ENCODE data around the gene SUMF1.

SUMF1 gene

DNA sequence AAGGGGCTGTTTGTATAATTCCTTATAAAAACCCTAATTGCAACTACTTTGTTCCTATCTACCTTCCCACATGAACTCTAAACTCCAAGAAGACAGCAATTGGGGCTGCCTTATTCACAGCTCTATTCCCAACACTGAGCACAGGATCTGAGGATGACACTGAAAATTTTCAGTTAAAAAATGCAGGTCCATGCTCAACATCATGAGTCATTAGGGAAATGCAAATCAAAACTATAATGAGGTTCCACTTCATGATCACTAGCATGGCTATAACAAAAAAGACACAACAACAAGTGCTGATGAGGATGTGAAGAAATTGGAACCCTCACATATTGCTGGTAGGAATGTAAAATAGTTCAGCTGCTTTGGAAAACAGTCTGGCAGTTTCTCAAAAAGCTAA is 12.9 kb downstream of the SUMF1 start:
- H3K9me3 ChIP-seq (ENCODE audit: low read length), result no peaks in the 10 kb centered on the region
- H3K4me3 ChIP-seq (ENCODE audit: low read depth, low read length, poor library complexity, severe bottlenecking), result no peak overlapping the region
- H3K36me3 ChIP-seq (ENCODE audit: insufficient read depth, low read length), result no peaks in the 10 kb centered on the region
- H4K20me1 ChIP-seq (ENCODE audit: insufficient read depth, low read length), result no peaks in the 10 kb centered on the region
- no peak overlapping the region for H3K27ac ChIP-seq (ENCODE audit: low read depth, low read length, poor library complexity, severe bottlenecking)
- no peak overlapping the region for H3K9ac ChIP-seq (ENCODE audit: low read length)
- no peak for TF ChIP-seq EZH2 (IDR thresholded peaks at IDR 0.05; ENCODE audit: borderline replicate concordance, low read length)
- TF ChIP-seq, protein P1, sequence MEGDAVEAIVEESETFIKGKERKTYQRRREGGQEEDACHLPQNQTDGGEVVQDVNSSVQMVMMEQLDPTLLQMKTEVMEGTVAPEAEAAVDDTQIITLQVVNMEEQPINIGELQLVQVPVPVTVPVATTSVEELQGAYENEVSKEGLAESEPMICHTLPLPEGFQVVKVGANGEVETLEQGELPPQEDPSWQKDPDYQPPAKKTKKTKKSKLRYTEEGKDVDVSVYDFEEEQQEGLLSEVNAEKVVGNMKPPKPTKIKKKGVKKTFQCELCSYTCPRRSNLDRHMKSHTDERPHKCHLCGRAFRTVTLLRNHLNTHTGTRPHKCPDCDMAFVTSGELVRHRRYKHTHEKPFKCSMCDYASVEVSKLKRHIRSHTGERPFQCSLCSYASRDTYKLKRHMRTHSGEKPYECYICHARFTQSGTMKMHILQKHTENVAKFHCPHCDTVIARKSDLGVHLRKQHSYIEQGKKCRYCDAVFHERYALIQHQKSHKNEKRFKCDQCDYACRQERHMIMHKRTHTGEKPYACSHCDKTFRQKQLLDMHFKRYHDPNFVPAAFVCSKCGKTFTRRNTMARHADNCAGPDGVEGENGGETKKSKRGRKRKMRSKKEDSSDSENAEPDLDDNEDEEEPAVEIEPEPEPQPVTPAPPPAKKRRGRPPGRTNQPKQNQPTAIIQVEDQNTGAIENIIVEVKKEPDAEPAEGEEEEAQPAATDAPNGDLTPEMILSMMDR (IDR thresholded peaks at IDR 0.05; ENCODE audit: low read length), result no peak
- no peaks in the 10 kb centered on the region for H3K9me2 ChIP-seq (ENCODE audit: low read depth, low read length)
- no peaks in the 10 kb centered on the region for H3K4me1 ChIP-seq (ENCODE audit: insufficient read depth, low read length, severe bottlenecking)
- no peak overlapping the region for H2AFZ ChIP-seq (ENCODE audit: low read length)
- no peaks in the 10 kb centered on the region for H3K27me3 ChIP-seq (ENCODE audit: insufficient read depth, low read length)
- H3F3A ChIP-seq (ENCODE audit: insufficient read depth, low read length), result no peaks in the 10 kb centered on the region
- no peak overlapping the region for H3K4me2 ChIP-seq (ENCODE audit: low read length)
- H3K79me2 ChIP-seq (ENCODE audit: insufficient read depth, low read length), result no peaks in the 10 kb centered on the region

DNA sequence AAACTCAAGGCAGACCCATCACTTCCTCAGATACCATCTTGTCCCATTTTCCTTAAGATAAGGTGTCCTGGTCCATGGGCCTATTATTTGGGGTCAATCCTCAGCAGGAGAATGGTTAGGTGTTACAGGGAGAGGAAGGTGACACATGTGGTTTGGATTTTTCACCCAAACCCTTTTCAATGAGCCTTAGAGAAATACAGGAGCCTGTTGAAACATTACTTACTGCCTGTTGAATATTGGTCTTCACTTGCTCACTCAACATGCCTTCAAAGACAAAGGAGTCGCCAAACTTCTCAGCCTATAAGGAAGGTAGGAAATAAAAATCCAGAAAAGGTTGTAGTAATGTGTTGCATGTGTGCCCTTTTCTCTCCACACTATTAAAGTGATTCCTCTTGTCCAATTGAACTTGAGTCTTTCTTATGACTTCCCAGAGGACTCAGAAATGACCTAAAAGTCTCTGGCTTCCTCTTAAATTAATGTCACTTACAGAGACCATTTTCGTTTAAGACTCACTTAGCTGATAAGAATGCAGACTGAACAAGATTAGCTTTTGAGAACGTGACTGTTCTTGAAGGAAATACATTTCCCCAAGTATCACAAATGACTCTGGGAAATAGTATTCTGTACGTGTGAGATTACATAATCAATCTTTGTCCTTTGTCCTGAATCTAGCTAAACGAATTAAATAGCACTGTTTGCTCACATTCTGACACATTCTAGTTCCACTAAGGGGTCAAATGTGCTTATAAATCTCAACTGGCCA is 17.8 kb downstream of the SUMF1 start:
- TF ChIP-seq, protein P1 (IDR thresholded peaks at IDR 0.05; ENCODE audit: low read length), result no peak
- TF ChIP-seq EZH2 (IDR thresholded peaks at IDR 0.05; ENCODE audit: borderline replicate concordance, low read length), result no peak

DNA sequence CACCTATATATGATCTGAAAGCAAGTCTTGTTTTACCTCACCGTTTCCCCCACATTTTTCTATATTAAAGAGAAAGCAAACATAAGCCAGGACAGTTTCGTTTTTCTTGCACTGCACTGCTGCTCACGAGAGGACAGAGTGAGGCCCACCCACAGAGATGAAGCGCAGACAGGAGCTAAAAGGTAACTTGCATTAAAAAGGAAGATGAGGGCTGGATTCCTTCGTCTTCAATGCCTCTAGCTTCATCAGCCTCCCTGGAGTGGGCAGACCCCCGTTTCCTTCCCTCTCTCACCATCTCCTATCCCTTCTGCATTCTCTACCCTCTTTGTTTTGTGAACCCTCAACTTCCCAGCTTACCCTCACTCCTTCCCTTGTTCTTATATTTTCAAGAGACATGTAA is 18.9 kb downstream of the SUMF1 start:
- H3K9ac ChIP-seq (ENCODE audit: low read length), result no peak overlapping the region
- H3K4me1 ChIP-seq (ENCODE audit: insufficient read depth, low read length, severe bottlenecking), result peaks cover 5% of the 10 kb centered on the region
- no peak overlapping the region for H3K27ac ChIP-seq (ENCODE audit: low read depth, low read length, poor library complexity, severe bottlenecking)
- H3K27me3 ChIP-seq (ENCODE audit: insufficient read depth, low read length), result no peaks in the 10 kb centered on the region
- no peak overlapping the region for H3K4me3 ChIP-seq (ENCODE audit: low read depth, low read length, poor library complexity, severe bottlenecking)
- H4K20me1 ChIP-seq (ENCODE audit: insufficient read depth, low read length), result no peaks in the 10 kb centered on the region
- H3K79me2 ChIP-seq (ENCODE audit: insufficient read depth, low read length), result no peaks in the 10 kb centered on the region
- peaks cover 6% of the 10 kb centered on the region; the same call in 1 of the 2 replicates for H3K36me3 ChIP-seq (ENCODE audit: insufficient read depth, low read length)
- no peaks in the 10 kb centered on the region for H3F3A ChIP-seq (ENCODE audit: insufficient read depth, low read length)
- H3K9me2 ChIP-seq (ENCODE audit: low read depth, low read length), result no peaks in the 10 kb centered on the region
- H3K4me2 ChIP-seq (ENCODE audit: low read length), result no peak overlapping the region
- TF ChIP-seq EZH2 (IDR thresholded peaks at IDR 0.05; ENCODE audit: borderline replicate concordance, low read length), result no peak
- TF ChIP-seq, protein P1 (IDR thresholded peaks at IDR 0.05; ENCODE audit: low read length), result no peak
- no peak overlapping the region for H2AFZ ChIP-seq (ENCODE audit: low read length)
- H3K9me3 ChIP-seq (ENCODE audit: low read length), result no peaks in the 10 kb centered on the region

More for the DNA sequence above, 17.8 kb downstream of the SUMF1 start:
- H2AFZ ChIP-seq (ENCODE audit: low read length), result no peak overlapping the region
- H3K4me2 ChIP-seq (ENCODE audit: low read length), result no peak overlapping the region
- no peaks in the 10 kb centered on the region for H3K79me2 ChIP-seq (ENCODE audit: insufficient read depth, low read length)
- no peaks in the 10 kb centered on the region for H3K27me3 ChIP-seq (ENCODE audit: insufficient read depth, low read length)
- no peak overlapping the region for H3K9ac ChIP-seq (ENCODE audit: low read length)
- H3K9me3 ChIP-seq (ENCODE audit: low read length), result no peaks in the 10 kb centered on the region
- H4K20me1 ChIP-seq (ENCODE audit: insufficient read depth, low read length), result no peaks in the 10 kb centered on the region
- peaks cover 5% of the 10 kb centered on the region; the same call in 1 of the 2 replicates for H3K36me3 ChIP-seq (ENCODE audit: insufficient read depth, low read length)
- no peaks in the 10 kb centered on the region for H3F3A ChIP-seq (ENCODE audit: insufficient read depth, low read length)
- peaks cover 5% of the 10 kb centered on the region for H3K4me1 ChIP-seq (ENCODE audit: insufficient read depth, low read length, severe bottlenecking)
- no peak overlapping the region for H3K27ac ChIP-seq (ENCODE audit: low read depth, low read length, poor library complexity, severe bottlenecking)
- no peaks in the 10 kb centered on the region for H3K9me2 ChIP-seq (ENCODE audit: low read depth, low read length)
- H3K4me3 ChIP-seq (ENCODE audit: low read depth, low read length, poor library complexity, severe bottlenecking), result no peak overlapping the region

Data from OCI-LY1 (cell line).